Suprapubic skin (tissue), 3 donors: ENCODE data around the gene TMIGD3.

Experiments used
- EP300 ChIP-seq: sonication (generic); formaldehyde crosslinking; IDR thresholded peaks from one replicate; pipeline ENCODE4 v1.6.1; 2017; ENCODE audit warnings: antibody characterized with exemption
- TF ChIP-seq, protein P1 (sequence below), 2 donors: fragments of 200-600 bp in 1 of 2; fragments of 450-650 bp in 1 of 2; sonication (generic) in 1 of 2; IDR thresholded peaks; one replicate each; pipeline ENCODE4 v1.5.1; 2016 to 2019; ENCODE audit warnings: antibody characterized with exemption in 2 of 2, mild to moderate bottlenecking in 1 of 2, moderate library complexity in 1 of 2

DNA sequence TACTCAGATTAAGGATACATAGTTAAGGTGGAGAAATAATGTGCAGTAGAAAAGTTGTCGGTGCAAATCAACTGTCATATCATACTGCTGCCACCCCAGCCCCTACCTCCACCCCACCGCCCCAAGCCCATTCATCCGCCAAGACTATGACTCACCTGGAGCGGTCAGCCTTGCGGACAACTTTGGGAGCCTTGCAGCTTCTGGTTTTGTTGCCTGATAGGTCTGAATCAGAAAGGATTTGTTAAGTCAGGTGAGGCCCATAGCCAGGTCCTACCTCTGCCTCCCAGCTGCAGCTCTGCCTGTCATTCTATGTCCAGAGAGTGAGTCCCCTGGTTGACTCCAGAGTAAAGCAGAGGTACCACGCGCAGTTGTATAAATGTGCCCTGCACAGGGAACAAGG is 17.0 kb downstream of the TMIGD3 start:
- TF ChIP-seq, protein P1, sequence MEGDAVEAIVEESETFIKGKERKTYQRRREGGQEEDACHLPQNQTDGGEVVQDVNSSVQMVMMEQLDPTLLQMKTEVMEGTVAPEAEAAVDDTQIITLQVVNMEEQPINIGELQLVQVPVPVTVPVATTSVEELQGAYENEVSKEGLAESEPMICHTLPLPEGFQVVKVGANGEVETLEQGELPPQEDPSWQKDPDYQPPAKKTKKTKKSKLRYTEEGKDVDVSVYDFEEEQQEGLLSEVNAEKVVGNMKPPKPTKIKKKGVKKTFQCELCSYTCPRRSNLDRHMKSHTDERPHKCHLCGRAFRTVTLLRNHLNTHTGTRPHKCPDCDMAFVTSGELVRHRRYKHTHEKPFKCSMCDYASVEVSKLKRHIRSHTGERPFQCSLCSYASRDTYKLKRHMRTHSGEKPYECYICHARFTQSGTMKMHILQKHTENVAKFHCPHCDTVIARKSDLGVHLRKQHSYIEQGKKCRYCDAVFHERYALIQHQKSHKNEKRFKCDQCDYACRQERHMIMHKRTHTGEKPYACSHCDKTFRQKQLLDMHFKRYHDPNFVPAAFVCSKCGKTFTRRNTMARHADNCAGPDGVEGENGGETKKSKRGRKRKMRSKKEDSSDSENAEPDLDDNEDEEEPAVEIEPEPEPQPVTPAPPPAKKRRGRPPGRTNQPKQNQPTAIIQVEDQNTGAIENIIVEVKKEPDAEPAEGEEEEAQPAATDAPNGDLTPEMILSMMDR (IDR thresholded peaks at IDR 0.05): no peak
- no peak for TF ChIP-seq EP300
